ENCODE data around the gene ITGA7.

ITGA7 gene

GRCh38 chr12:55718015-55718414 is 10.3 kb upstream of the ITGA7 start:
- DNase-seq: no peak

GRCh38 chr12:55717011-55718007 is 9.6 kb upstream of the ITGA7 start:
- no peak for DNase-seq

- DNase-seq: no peak
Measured at GRCh38 chr12:55716582-55716957, 8.9 kb upstream of the ITGA7 start.

- DNase-seq: peak; percentile 94 to 97
Measured at GRCh38 chr12:55715833-55716581, 8.3 kb upstream of the ITGA7 start, which contains the start of gene BLOC1S1. Gene BLOC1S1 (plus strand): TSS chr12:55716046. CDS start chr12:55716052, 6 bp downstream.

GRCh38 chr12:55715169-55715764 is 7.6 kb upstream of the ITGA7 start:
- DNase-seq: no peak

DNA sequence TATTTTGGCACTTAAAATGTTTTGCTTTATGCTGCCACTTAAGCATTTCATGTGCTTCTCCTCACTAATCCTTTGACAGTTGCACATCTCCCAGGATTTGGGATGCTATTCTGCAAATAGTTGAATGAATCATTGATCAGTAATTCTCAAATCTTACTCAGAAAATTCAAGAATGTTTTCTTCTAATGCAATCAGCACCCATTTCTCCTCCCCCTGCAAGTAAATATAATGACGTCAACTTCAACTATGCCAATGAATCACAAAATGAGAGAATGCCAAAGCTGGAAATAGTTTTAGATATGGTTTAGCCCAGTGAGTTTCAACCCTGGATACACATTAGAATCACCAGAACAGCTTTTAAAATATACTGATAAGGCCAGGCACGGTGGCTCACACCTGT is 6.0 kb upstream of the ITGA7 start:
- no peak for DNase-seq

DNA sequence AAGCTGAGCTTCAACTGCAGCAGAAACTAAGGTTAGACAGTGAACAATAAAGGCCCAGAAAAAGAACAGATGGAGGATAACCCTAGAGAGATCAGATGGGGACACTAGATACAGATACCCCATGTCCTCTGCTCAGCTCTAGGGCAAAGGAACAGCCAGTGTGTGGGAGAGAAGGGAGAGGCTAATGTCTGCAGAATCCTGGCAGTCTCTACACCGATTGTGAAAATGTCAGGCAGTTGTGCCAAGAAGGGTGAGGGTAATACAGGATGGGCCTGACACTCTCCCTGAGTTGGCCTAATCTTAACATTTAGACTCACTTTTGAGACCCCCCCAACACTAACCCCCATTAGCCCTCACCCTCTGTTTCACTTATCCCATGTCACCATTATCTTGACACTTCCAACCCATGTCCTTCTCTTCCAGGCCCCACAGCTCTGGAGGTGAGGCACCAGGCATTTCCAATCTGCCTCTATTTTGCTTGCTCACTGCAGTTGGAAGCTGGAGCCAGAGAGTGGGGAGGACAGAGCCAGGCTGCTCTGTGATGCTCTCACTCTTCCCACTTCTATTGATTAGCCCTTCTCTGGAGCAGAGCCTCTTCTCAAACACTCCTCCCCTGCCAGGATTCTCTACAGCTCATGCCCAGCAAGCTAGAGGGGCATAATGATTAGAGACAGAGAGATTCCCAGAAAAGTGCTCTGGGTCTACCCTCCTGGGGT is 5.2 kb upstream of the ITGA7 start:
- no peak for DNase-seq

- DNase-seq: no peak
Measured at GRCh38 chr12:55711786-55712553, 4.3 kb upstream of the ITGA7 start.

GRCh38 chr12:55708695-55709233 is 1.1 kb upstream of the ITGA7 start:
- DNase-seq: no peak

DNA sequence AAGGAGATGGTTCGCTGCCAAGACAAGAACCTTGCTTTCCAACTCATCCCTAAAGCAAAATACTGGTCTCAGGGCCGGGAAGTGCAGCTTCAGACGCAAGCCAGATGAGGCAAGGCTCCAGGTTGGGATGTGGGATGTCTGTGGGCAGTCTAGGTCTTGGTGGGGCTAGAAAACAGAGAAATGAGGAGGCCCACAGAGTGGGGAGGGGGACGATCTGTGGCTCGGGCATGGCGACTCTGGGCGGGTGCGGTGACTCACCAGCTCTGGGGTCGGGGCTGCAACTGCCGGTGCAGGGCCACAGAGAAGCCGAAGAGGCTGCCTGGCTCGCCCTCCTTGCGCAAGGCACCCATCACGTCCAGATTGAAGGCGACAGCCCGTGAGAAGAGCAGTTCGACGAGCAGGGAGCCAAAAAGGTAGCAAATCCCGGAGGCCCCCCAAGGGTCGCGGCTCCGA is 459 bp downstream of the ITGA7 start:
- DNase-seq: no peak

GRCh38 chr12:55706568-55707218 is 1.0 kb downstream of the ITGA7 start:
- DNase-seq: no peak

DNA sequence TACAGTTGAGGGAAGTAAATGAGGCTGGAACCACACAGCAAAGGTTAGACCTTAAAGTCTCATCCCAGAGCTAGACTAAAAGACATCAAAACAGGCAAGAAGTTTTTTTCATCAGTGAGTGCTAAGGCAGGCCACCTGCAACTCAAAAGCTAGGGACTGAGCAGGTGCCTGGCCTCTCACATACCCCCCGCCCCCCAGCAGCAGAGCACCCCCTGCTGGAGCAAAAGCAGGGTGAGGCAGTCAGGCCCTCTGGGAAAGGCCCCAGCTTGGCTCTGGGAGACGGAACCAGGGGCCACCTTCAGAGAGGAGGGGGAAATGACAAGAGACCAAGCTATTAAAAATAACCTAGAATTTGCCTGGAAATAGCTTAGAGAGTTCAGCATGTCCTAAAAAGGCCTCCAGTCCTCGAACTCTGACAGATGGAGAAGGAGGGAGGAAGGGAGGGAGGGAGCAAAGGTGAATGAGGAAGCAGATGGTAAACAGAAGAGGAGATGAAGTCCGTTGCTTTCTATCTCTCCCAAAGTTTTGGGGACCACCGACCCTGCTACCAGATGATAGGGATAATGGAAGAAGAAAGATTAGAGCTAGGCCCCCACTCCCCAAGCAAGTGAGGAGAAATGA is 1.8 kb downstream of the ITGA7 start:
- DNase-seq: no peak

DNA sequence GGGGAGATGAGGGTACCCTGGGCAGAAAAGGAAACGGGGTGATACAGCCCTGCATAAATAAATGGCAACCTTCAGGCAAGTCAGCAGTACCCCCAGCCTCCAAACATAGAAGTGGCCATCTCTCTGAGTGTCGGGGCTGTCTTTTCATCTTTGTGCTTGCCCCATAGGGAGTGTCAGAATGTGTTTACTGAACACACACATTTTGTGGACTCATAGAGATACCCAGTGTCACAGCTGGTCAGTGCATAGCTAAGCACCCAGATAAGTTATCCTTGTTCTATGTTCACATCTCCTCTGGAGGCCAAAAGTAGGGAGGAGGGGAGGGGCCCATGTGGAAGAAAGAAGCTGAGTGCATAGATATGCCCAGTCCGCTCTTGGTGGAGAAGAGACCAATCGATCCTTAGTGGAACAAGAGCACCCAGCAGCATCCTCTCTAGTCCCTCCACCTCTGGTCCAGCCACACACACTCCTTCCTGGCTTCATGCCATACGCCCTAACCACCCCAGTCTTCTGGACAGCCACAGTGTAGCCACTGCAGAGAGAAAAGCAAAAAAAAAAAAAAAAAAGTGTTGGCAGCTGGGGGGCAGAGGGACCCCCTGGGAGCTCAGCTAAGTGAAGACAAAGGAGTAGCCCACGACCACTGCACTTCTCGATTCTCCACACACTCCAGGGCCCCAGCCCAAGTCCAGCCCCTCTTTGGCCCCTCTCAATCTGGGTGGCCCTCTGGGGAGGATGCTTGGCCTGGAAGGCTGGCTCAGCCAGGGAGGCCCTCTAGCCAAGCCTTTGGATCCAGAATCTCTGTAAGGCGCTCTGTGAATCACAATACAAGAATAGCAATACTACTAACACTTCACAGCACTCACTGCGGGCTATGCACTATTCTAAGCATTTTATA is 2.6 kb downstream of the ITGA7 start:
- DNase-seq: no peak

DNA sequence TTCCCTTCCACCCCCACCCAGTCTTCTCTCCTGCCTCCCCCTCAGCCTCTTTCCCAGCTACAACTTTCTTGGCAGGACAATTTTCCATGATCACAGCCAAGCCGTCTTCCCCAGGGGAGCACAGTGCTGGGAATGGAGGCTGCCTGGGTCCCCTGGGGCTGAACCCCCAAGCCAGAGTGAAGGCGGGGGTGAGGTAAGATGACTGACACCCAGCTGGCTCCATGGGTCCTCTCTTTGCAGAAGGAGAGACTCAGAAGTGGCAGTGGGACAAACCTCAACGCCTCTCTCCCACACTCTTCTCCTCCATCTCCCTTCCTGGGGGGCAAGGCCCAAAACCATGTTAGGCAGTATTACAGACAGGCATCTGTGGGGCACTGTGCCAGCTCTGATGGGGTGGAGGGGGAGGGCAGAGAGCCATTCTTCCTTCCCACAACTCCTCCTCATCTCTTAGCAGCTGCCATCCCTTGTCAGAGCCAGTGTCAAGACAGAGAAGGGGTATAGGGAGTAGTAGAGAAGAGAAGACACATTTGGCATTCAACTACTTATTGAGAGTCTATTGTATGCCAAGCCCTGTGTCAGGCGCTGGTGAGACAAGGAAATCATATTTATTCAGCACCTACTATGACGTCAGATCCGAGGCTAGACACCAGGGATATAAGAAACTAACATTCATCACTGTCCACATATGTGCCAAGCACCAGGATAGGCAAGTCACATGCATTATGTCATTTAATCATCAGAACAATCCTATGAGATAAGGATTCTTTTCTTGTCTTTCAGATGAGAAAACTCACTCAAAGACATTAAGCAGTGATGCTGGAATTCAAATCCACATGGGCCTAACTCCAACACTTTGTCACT is 3.6 kb downstream of the ITGA7 start:
- DNase-seq: no peak

GRCh38 chr12:55703288-55703687 is 4.4 kb downstream of the ITGA7 start:
- no peak for DNase-seq

- DNase-seq: no peak
Measured at GRCh38 chr12:55702861-55703260, 4.8 kb downstream of the ITGA7 start.

GRCh38 chr12:55700255-55701018 is 7.3 kb downstream of the ITGA7 start:
- DNase-seq: no peak

Measured in stimulated activated CD4-positive, alpha-beta T cell treated with anti-CD3 and anti-CD28 coated beads, Interleukin-2, amount 100 ng/mL, for 48 hours (primary cell).